Spleen (tissue), 7 donors: Measurements from ENCODE around the gene MARCHF10.

Experiments used
- POLR2A ChIP-seq, 3 donors: fragments of 450-650 bp; IDR thresholded peaks; one replicate each; pipeline ENCODE4 v1.5.1; 2017; ENCODE audit warnings: antibody characterized with exemption in 3 of 3, mild to moderate bottlenecking in 1 of 3
- POLR2AphosphoS5 ChIP-seq, 3 donors: sonication (generic); formaldehyde crosslinking; IDR thresholded peaks; one replicate each; pipeline ENCODE4 v1.5.1; 2017; ENCODE audit warnings: antibody characterized with exemption in 3 of 3
- TF ChIP-seq, protein P1 (sequence below), 11 experiments: fragments of 200-600 bp in 7 of 11; fragments of 450-650 bp in 4 of 11; sonication (generic) in 4 of 11; IDR thresholded peaks in 8 of 11; conservative IDR thresholded peaks in 3 of 11; 1 replicate in 7 of 11; 2 replicates in 4 of 11; pipeline versions ENCODE4 v1.4.0 to v1.8.0; 2016 to 2021; ENCODE audit warnings: antibody characterized with exemption in 11 of 11, inconsistent platforms in 4 of 11, mild to moderate bottlenecking in 1 of 11
- donor health status: DM: no; HTN: no; CAD: no; lungs with moderate emphysema.
- donor health status: DM: no; HTN: no; CAD: no.
- donor health status: DM: no; HTN: no; CAD: no.

DNA sequence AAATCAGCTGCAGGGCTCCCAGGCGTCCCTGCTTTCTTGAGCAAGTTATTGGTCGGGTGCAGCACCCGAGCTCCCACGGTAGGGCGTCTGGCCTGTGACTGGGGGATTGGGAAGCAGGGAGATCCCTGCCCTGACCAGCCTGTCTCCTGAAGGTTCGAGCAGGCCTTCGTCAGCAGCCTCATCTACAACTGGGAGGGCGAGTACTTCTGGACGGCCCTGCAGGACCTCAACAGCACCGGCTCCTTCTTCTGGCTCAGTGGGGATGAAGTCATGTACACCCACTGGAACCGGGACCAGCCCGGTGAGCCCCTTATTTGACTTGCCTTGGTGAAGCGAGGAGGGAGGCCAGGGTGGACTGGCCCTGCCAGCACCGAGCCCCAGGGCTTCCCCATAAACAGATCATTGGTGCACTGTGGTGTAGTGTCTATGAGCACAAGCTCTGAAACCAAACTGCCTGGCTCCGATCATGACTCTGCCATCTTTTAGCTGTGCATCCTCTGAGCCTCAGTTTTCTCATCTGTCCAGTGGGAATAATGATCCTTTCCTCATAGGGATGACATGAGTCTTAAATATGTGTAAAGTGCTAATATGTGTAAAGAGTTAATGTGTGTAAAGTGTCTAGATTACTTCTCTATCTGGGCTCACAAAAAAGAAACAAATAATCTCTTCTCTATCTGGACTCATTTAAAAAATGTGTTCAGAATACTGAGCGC, 131.7 kb downstream of the MARCHF10 start:
- TF ChIP-seq, protein P1, sequence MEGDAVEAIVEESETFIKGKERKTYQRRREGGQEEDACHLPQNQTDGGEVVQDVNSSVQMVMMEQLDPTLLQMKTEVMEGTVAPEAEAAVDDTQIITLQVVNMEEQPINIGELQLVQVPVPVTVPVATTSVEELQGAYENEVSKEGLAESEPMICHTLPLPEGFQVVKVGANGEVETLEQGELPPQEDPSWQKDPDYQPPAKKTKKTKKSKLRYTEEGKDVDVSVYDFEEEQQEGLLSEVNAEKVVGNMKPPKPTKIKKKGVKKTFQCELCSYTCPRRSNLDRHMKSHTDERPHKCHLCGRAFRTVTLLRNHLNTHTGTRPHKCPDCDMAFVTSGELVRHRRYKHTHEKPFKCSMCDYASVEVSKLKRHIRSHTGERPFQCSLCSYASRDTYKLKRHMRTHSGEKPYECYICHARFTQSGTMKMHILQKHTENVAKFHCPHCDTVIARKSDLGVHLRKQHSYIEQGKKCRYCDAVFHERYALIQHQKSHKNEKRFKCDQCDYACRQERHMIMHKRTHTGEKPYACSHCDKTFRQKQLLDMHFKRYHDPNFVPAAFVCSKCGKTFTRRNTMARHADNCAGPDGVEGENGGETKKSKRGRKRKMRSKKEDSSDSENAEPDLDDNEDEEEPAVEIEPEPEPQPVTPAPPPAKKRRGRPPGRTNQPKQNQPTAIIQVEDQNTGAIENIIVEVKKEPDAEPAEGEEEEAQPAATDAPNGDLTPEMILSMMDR (IDR thresholded peaks at IDR 0.05 in 8 of 11, conservative IDR thresholded peaks at IDR 0.05 in 3 of 11): no peak
- TF ChIP-seq POLR2A (IDR thresholded peaks at IDR 0.05) (no peak), POLR2AphosphoS5 (IDR thresholded peaks at IDR 0.05) (no peak)
